ENCODE data around the gene CEBPA. TPM values are rescaled to one million over a fixed set of nuclear protein-coding genes. Genes with fewer than 3 reads are reported as not detected.
A peak's percentile ranks its signal among the peaks of the same experiment; 100 is the strongest.

Gene CEBPA
- total and polyA plus RNA-seq, 3 experiments from 2014 or later, result 1.1 to 1.6 (median 1.3) TPM

GRCh38 chr19:33333151-33333550, 30.8 kb upstream of the CEBPA start:
- H3K9me3 ChIP-seq (ENCODE audit: low read length), result no peaks in the 10 kb centered on the region
- Mint-ChIP-seq H3K27me3 (peaks cover 14 to 48% of the 10 kb centered on the region in 2 donors), H3K4me1 (no peaks in the 10 kb centered on the region), H3K27ac (no peak overlapping the region), H3K9me3 (no peaks in the 10 kb centered on the region), H3K36me3 (no peaks in the 10 kb centered on the region), H3K4me3 (no peak overlapping the region)
- H3K36me3 ChIP-seq (ENCODE audit: insufficient read depth, low read length), result no peaks in the 10 kb centered on the region
- H3K4me1 ChIP-seq (ENCODE audit: insufficient read depth, low read length), result no peaks in the 10 kb centered on the region
- ChIA-PET CTCF (no interaction called here), POLR2A (no interaction called here)
- H3K27ac ChIP-seq (ENCODE audit: low read depth, low read length), result no peak overlapping the region
- DNase-seq, result no peak
- H3K4me3 ChIP-seq (ENCODE audit: low read length), result no peak overlapping the region
- no peaks in the 10 kb centered on the region for H3K27me3 ChIP-seq (ENCODE audit: insufficient read depth, low read length, poor library complexity, severe bottlenecking)

- CTCF ChIA-PET, result interaction anchor here (0.8 kb wide), 1 partner anchor 75 kb away, joined by 4 read pairs; no protein-coding TSS in a partner anchor
- H3K36me3 Mint-ChIP-seq, result no peaks in the 10 kb centered on the region
- no peak overlapping the region for H3K4me3 Mint-ChIP-seq
- H3K9me3 ChIP-seq (ENCODE audit: low read length), result no peaks in the 10 kb centered on the region
- H3K4me1 ChIP-seq (ENCODE audit: insufficient read depth, low read length), result no peaks in the 10 kb centered on the region
- POLR2A ChIA-PET, result no interaction called here
- no peaks in the 10 kb centered on the region for H3K4me1 Mint-ChIP-seq
- no peak for DNase-seq
- peaks cover 12 to 44% of the 10 kb centered on the region in 2 donors for H3K27me3 Mint-ChIP-seq
- no peaks in the 10 kb centered on the region for H3K36me3 ChIP-seq (ENCODE audit: insufficient read depth, low read length)
- H3K9me3 Mint-ChIP-seq, result no peaks in the 10 kb centered on the region
- H3K27me3 ChIP-seq (ENCODE audit: insufficient read depth, low read length, poor library complexity, severe bottlenecking), result no peaks in the 10 kb centered on the region
- no peak overlapping the region for H3K27ac Mint-ChIP-seq
- H3K27ac ChIP-seq (ENCODE audit: low read depth, low read length), result no peak overlapping the region
- no peak overlapping the region for H3K4me3 ChIP-seq (ENCODE audit: low read length)
These were observed 29.9 kb upstream of the CEBPA start for GRCh38 chr19:33332248-33332647.

GRCh38 chr19:33329736-33330135, 27.4 kb upstream of the CEBPA start:
- no peaks in the 10 kb centered on the region for H3K27me3 ChIP-seq (ENCODE audit: insufficient read depth, low read length, poor library complexity, severe bottlenecking)
- POLR2A ChIA-PET, result no interaction called here
- Mint-ChIP-seq H3K27ac (no peak overlapping the region), H3K4me1 (no peaks in the 10 kb centered on the region), H3K27me3 (peaks cover 11 to 38% of the 10 kb centered on the region in 2 donors), H3K9me3 (no peaks in the 10 kb centered on the region), H3K36me3 (no peaks in the 10 kb centered on the region), H3K4me3 (no peak overlapping the region)
- H3K27ac ChIP-seq (ENCODE audit: low read depth, low read length), result no peak overlapping the region
- no peak overlapping the region for H3K4me3 ChIP-seq (ENCODE audit: low read length)
- no peaks in the 10 kb centered on the region for H3K36me3 ChIP-seq (ENCODE audit: insufficient read depth, low read length)
- H3K4me1 ChIP-seq (ENCODE audit: insufficient read depth, low read length), result no peaks in the 10 kb centered on the region
- no peaks in the 10 kb centered on the region for H3K9me3 ChIP-seq (ENCODE audit: low read length)
- CTCF ChIA-PET, result no interaction called here
- no peak for DNase-seq

GRCh38 chr19:33329060-33329459, 26.7 kb upstream of the CEBPA start:
- H3K4me3 Mint-ChIP-seq, result no peak overlapping the region
- no peaks in the 10 kb centered on the region for H3K36me3 ChIP-seq (ENCODE audit: insufficient read depth, low read length)
- no peaks in the 10 kb centered on the region for H3K4me1 ChIP-seq (ENCODE audit: insufficient read depth, low read length)
- no peaks in the 10 kb centered on the region for H3K9me3 ChIP-seq (ENCODE audit: low read length)
- no peak overlapping the region for H3K4me3 ChIP-seq (ENCODE audit: low read length)
- no peaks in the 10 kb centered on the region for H3K9me3 Mint-ChIP-seq
- H3K27ac Mint-ChIP-seq, result peak overlapping the region in 1 of 8 donors; percentile 34
- no peaks in the 10 kb centered on the region for H3K36me3 Mint-ChIP-seq
- no peak for DNase-seq
- peaks cover 11 to 38% of the 10 kb centered on the region in 2 donors for H3K27me3 Mint-ChIP-seq
- H3K4me1 Mint-ChIP-seq, result no peaks in the 10 kb centered on the region
- H3K27me3 ChIP-seq (ENCODE audit: insufficient read depth, low read length, poor library complexity, severe bottlenecking), result no peaks in the 10 kb centered on the region
- CTCF ChIA-PET, result no interaction called here
- POLR2A ChIA-PET, result no interaction called here
- no peak overlapping the region for H3K27ac ChIP-seq (ENCODE audit: low read depth, low read length)

- no peak for DNase-seq
- ChIA-PET CTCF (no interaction called here), POLR2A (no interaction called here)
- no peaks in the 10 kb centered on the region for H3K36me3 Mint-ChIP-seq
- H3K27ac Mint-ChIP-seq, result no peak overlapping the region
- Histone ChIP-seq H3K36me3 (ENCODE audit: insufficient read depth, low read length) (no peaks in the 10 kb centered on the region), H3K9me3 (ENCODE audit: low read length) (no peaks in the 10 kb centered on the region), H3K4me3 (ENCODE audit: low read length) (no peak overlapping the region), H3K27ac (ENCODE audit: low read depth, low read length) (no peak overlapping the region), H3K4me1 (ENCODE audit: insufficient read depth, low read length) (no peaks in the 10 kb centered on the region), H3K27me3 (ENCODE audit: insufficient read depth, low read length, poor library complexity, severe bottlenecking) (no peaks in the 10 kb centered on the region)
- H3K27me3 Mint-ChIP-seq, result peaks cover 9 to 25% of the 10 kb centered on the region in 2 donors
- H3K4me1 Mint-ChIP-seq, result no peaks in the 10 kb centered on the region
- H3K4me3 Mint-ChIP-seq, result no peak overlapping the region
- H3K9me3 Mint-ChIP-seq, result peaks cover 0 to 5% (median 0%) of the 10 kb centered on the region in 5 donors
These were observed 23.6 kb upstream of the CEBPA start for GRCh38 chr19:33325920-33326319.

GRCh38 chr19:33324628-33325027, 22.3 kb upstream of the CEBPA start:
- H3K4me1 Mint-ChIP-seq, result no peaks in the 10 kb centered on the region
- CTCF ChIA-PET, result no interaction called here
- H3K27me3 ChIP-seq (ENCODE audit: insufficient read depth, low read length, poor library complexity, severe bottlenecking), result no peaks in the 10 kb centered on the region

GRCh38 chr19:33323093-33323820, 20.9 kb upstream of the CEBPA start:
- no peak overlapping the region for H3K4me3 ChIP-seq (ENCODE audit: low read length)
- POLR2A ChIA-PET, result no interaction called here
- Mint-ChIP-seq H3K9me3 (peaks cover 0 to 9% (median 4%) of the 10 kb centered on the region in 5 donors), H3K27ac (no peak overlapping the region), H3K4me3 (no peak overlapping the region), H3K27me3 (peaks cover 10 to 20% of the 10 kb centered on the region in 2 donors), H3K36me3 (peaks cover 0 to 6% (median 0%) of the 10 kb centered on the region in 3 donors), H3K4me1 (no peaks in the 10 kb centered on the region)
- no peak for DNase-seq
- H3K4me1 ChIP-seq (ENCODE audit: insufficient read depth, low read length), result no peaks in the 10 kb centered on the region
- H3K27ac ChIP-seq (ENCODE audit: low read depth, low read length), result no peak overlapping the region
- H3K27me3 ChIP-seq (ENCODE audit: insufficient read depth, low read length, poor library complexity, severe bottlenecking), result no peaks in the 10 kb centered on the region
- H3K9me3 ChIP-seq (ENCODE audit: low read length), result no peaks in the 10 kb centered on the region
- no peaks in the 10 kb centered on the region for H3K36me3 ChIP-seq (ENCODE audit: insufficient read depth, low read length)
- CTCF ChIA-PET, result no interaction called here

More at GRCh38 chr19:33324628-33325027, 22.3 kb upstream of the CEBPA start:
- H3K27ac ChIP-seq (ENCODE audit: low read depth, low read length), result no peak overlapping the region
- Mint-ChIP-seq H3K27ac (no peak overlapping the region), H3K4me3 (no peak overlapping the region), H3K9me3 (peaks cover 0 to 9% (median 4%) of the 10 kb centered on the region in 5 donors), H3K36me3 (peaks cover 0 to 6% (median 0%) of the 10 kb centered on the region in 3 donors), H3K27me3 (peaks cover 16 to 23% of the 10 kb centered on the region in 2 donors)
- no peaks in the 10 kb centered on the region for H3K4me1 ChIP-seq (ENCODE audit: insufficient read depth, low read length)
- no peaks in the 10 kb centered on the region for H3K9me3 ChIP-seq (ENCODE audit: low read length)
- no peaks in the 10 kb centered on the region for H3K36me3 ChIP-seq (ENCODE audit: insufficient read depth, low read length)
- no peak for DNase-seq
- no peak overlapping the region for H3K4me3 ChIP-seq (ENCODE audit: low read length)
- POLR2A ChIA-PET, result no interaction called here

- peaks cover 0 to 9% (median 4%) of the 10 kb centered on the region in 5 donors for H3K9me3 Mint-ChIP-seq
- Histone ChIP-seq H3K4me3 (ENCODE audit: low read length) (no peak overlapping the region), H3K27ac (ENCODE audit: low read depth, low read length) (no peak overlapping the region), H3K9me3 (ENCODE audit: low read length) (no peaks in the 10 kb centered on the region), H3K36me3 (ENCODE audit: insufficient read depth, low read length) (no peaks in the 10 kb centered on the region), H3K27me3 (ENCODE audit: insufficient read depth, low read length, poor library complexity, severe bottlenecking) (peaks cover 5% of the 10 kb centered on the region), H3K4me1 (ENCODE audit: insufficient read depth, low read length) (no peaks in the 10 kb centered on the region)
- H3K36me3 Mint-ChIP-seq, result peaks cover 0 to 6% (median 0%) of the 10 kb centered on the region in 3 donors
- H3K4me1 Mint-ChIP-seq, result no peaks in the 10 kb centered on the region
- H3K27ac Mint-ChIP-seq, result no peak overlapping the region
- POLR2A ChIA-PET, result no interaction called here
- no peak overlapping the region for H3K4me3 Mint-ChIP-seq
- CTCF ChIA-PET, result no interaction called here
- DNase-seq, result no peak
- peaks cover 8 to 33% of the 10 kb centered on the region in 2 donors for H3K27me3 Mint-ChIP-seq
These were observed 18.3 kb upstream of the CEBPA start for GRCh38 chr19:33320636-33321035.

Data from CD8-positive, alpha-beta memory T cell (primary cell).